Cardiac muscle cell (in vitro differentiated cells and primary cell): ENCODE data around the gene NRG3. TPM values are rescaled to one million over a fixed set of nuclear protein-coding genes. Genes with fewer than 3 reads are reported as not detected.

Experiments
- DNase-seq, 2 donors: peaks; one replicate each; pipeline versions ENCODE4 v3.0.0 to v3.0.0-alpha.2; 2010 to 2017; ENCODE audit warnings: low read depth in 1 of 2, low spot score in 1 of 2
- H3K27ac ChIP-seq: fragments of 200-600 bp; sonication (generic); 2 replicates; pipeline ENCODE4 v1.5.1; 2016
- H3K27me3 ChIP-seq: fragments of 200-600 bp; sonication (generic); 2 replicates; pipeline ENCODE4 v1.6.0; 2016; ENCODE audit warnings: control low read depth
- H3K36me3 ChIP-seq: fragments of 200-600 bp; sonication (generic); 2 replicates; pipeline ENCODE4 v1.5.1; 2016; ENCODE audit warnings: control low read depth
- H3K4me1 ChIP-seq: fragments of 200-600 bp; sonication (generic); 2 replicates; pipeline ENCODE4 v1.8.1; 2017; ENCODE audit warnings: low read depth, mild to moderate bottlenecking, mixed run types
- H3K4me3 ChIP-seq: fragments of 200-600 bp; sonication (generic); 2 replicates; pipeline ENCODE4 v1.5.1; 2016; ENCODE audit warnings: mild to moderate bottlenecking
- H3K9me3 ChIP-seq: fragments of 200-600 bp; sonication (generic); 2 replicates; pipeline ENCODE4 v1.5.1; 2017; ENCODE audit warnings: low read depth, mild to moderate bottlenecking, control low read depth
- CTCF ChIP-seq: IDR thresholded peaks from 2 replicates; pipeline ENCODE4 v1.5.1; 2012; ENCODE audit warnings: low read depth, mild to moderate bottlenecking, low read length
- polyA plus RNA-seq: library from polyadenylated mRNA; unstranded; fragments of >200 nt; fragmentation: Nextera tagmentation; extraction: Ambion mirVana; gene quantifications from 2 replicates; pipeline ENCODE4 v1.2.1, GENCODE V29; 2016
- total RNA-seq: library from RNA; depleted of rRNA; stranded (reverse); fragments of >200 nt; gene quantifications from 2 replicates; pipeline ENCODE4 v1.2.3, GENCODE V29; 2016

Gene NRG3
- total and polyA plus RNA-seq, 2 experiments from 2014 or later = 0.48 to 0.55 TPM

- Histone ChIP-seq H3K9me3 (no peaks in the 10 kb centered on the region), H3K27me3 (no peaks in the 10 kb centered on the region), H3K27ac (no peak overlapping the region), H3K36me3 (no peaks in the 10 kb centered on the region), H3K4me1 (no peaks in the 10 kb centered on the region), H3K4me3 (no peak overlapping the region)
- no peak for DNase-seq
- no peak for TF ChIP-seq CTCF
Measured at GRCh38 chr10:82249141-82249540, 374.1 kb downstream of the NRG3 start.

- Histone ChIP-seq H3K27me3 (no peaks in the 10 kb centered on the region), H3K4me1 (no peaks in the 10 kb centered on the region), H3K4me3 (no peak overlapping the region), H3K9me3 (no peaks in the 10 kb centered on the region), H3K27ac (no peak overlapping the region), H3K36me3 (no peaks in the 10 kb centered on the region)
- TF ChIP-seq CTCF = no peak
- DNase-seq = no peak
Measured at GRCh38 chr10:82251222-82251906, 376.4 kb downstream of the NRG3 start.

- Histone ChIP-seq H3K4me1 (no peaks in the 10 kb centered on the region), H3K27ac (no peak overlapping the region), H3K4me3 (no peak overlapping the region), H3K9me3 (no peaks in the 10 kb centered on the region), H3K27me3 (no peaks in the 10 kb centered on the region), H3K36me3 (no peaks in the 10 kb centered on the region)
- no peak for TF ChIP-seq CTCF
- peak in 1 of 2 donors; percentile 30 for DNase-seq
Measured at GRCh38 chr10:82252081-82252480, 377.1 kb downstream of the NRG3 start.

- H3K4me3 ChIP-seq = no peak overlapping the region
- no peaks in the 10 kb centered on the region for H3K36me3 ChIP-seq
- no peaks in the 10 kb centered on the region for H3K27me3 ChIP-seq
- H3K4me1 ChIP-seq = no peaks in the 10 kb centered on the region
- no peaks in the 10 kb centered on the region for H3K9me3 ChIP-seq
- no peak for TF ChIP-seq CTCF
- no peak for DNase-seq
- no peak overlapping the region for H3K27ac ChIP-seq
Measured at GRCh38 chr10:82254237-82254636, 379.2 kb downstream of the NRG3 start.

- Histone ChIP-seq H3K4me3 (no peak overlapping the region), H3K27ac (no peak overlapping the region), H3K36me3 (no peaks in the 10 kb centered on the region), H3K9me3 (no peaks in the 10 kb centered on the region), H3K27me3 (no peaks in the 10 kb centered on the region), H3K4me1 (no peaks in the 10 kb centered on the region)
- no peak for DNase-seq
- TF ChIP-seq CTCF = no peak
Measured at GRCh38 chr10:82256275-82256674, 381.3 kb downstream of the NRG3 start.
